ENCODE results near the gene NUP62CL. TPM values are rescaled to one million over a fixed set of nuclear protein-coding genes. Genes with fewer than 3 reads are reported as not detected.

The NUP62CL gene
- total RNA-seq, 2 experiments from 2014 or later: 1.9 to 3.7 TPM

DNA sequence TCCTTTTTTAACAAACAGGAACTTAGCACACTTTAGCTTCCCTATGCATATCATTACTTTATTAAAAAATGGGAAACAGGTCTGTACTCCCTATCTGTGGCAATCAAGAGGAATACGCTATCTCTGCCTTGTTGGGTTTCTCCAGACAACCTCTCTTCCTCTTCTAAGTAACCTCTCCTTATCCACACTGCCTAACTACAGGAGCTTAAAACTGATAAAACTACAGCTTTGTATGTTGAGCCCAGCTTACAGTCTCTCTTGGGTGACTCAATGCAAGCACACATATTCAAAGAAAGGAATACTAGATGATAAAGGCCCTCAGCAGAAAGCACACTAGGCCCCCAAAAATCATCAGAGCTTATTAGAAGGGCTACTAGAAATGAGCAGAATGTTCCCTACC, 8.9 kb downstream of the NUP62CL start:
- intact Hi-C loops (cut with micrococcal nuclease): no loop called here
- Mint-ChIP-seq H3K27me3 (no peaks in the 10 kb centered on the region), H3K36me3 (ENCODE audit: low read depth) (no peaks in the 10 kb centered on the region), H3K4me1 (ENCODE audit: low read depth) (no peaks in the 10 kb centered on the region), H3K27ac (no peak overlapping the region), H3K9me3 (no peaks in the 10 kb centered on the region), H3K4me3 (no peak overlapping the region)
- TF ChIP-seq, protein P1, sequence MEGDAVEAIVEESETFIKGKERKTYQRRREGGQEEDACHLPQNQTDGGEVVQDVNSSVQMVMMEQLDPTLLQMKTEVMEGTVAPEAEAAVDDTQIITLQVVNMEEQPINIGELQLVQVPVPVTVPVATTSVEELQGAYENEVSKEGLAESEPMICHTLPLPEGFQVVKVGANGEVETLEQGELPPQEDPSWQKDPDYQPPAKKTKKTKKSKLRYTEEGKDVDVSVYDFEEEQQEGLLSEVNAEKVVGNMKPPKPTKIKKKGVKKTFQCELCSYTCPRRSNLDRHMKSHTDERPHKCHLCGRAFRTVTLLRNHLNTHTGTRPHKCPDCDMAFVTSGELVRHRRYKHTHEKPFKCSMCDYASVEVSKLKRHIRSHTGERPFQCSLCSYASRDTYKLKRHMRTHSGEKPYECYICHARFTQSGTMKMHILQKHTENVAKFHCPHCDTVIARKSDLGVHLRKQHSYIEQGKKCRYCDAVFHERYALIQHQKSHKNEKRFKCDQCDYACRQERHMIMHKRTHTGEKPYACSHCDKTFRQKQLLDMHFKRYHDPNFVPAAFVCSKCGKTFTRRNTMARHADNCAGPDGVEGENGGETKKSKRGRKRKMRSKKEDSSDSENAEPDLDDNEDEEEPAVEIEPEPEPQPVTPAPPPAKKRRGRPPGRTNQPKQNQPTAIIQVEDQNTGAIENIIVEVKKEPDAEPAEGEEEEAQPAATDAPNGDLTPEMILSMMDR (IDR thresholded peaks at IDR 0.05): no peak
- no peak for DNase-seq
- ChIA-PET POLR2A (no interaction called here), CTCF (no interaction called here)
- ATAC-seq: no peak

DNA sequence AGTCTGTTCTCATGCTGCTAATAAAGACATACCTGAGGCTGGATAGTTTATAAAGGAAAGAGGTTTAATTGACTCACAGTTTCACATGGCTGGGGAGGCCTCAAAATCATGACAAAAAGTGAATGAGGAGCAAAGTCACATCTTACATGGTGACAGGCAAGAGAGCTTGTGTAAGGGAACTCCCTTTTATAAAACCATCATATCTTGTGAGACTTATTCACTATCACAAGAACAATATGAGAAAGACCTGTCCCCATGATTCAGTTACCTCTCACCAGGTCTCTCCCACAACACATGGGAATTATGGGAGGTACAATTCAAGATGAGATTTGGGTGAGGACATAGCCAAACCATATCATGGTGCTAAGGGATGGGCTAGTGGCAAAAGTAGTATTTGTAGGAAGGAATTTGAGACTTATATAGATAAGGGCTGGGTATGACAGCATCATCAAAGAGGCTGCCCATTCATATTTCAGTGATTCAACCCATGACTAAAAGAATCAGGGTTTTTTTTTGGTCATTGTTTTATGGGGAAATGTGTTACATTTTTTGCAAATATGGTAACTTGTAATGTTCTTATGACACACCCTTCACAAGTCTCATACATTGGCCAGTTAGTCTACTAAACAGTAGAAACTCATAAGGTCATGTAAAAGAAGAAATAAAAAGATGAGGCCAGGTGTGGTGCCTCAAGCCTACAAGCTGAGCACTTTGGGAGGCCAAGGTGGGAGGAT, 34.7 kb downstream of the NUP62CL start:
- TF ChIP-seq, protein P1 (IDR thresholded peaks at IDR 0.05): no peak

GRCh38 chrX:107168712-107169111, 37.5 kb downstream of the NUP62CL start:
- no peaks in the 10 kb centered on the region for H3K4me1 Mint-ChIP-seq (ENCODE audit: low read depth)
- H3K4me3 Mint-ChIP-seq: no peak overlapping the region
- intact Hi-C loops (cut with micrococcal nuclease): no loop called here
- H3K36me3 Mint-ChIP-seq (ENCODE audit: low read depth): no peaks in the 10 kb centered on the region
- TF ChIP-seq, protein P1 (IDR thresholded peaks at IDR 0.05): no peak
- H3K27me3 Mint-ChIP-seq: no peaks in the 10 kb centered on the region
- no peak for DNase-seq
- H3K27ac Mint-ChIP-seq: no peak overlapping the region
- POLR2A ChIA-PET: no interaction called here
- no peak for ATAC-seq
- no peaks in the 10 kb centered on the region for H3K9me3 Mint-ChIP-seq
- CTCF ChIA-PET: no interaction called here

More for the DNA sequence above, 34.7 kb downstream of the NUP62CL start:
- Mint-ChIP-seq H3K4me3 (no peak overlapping the region), H3K36me3 (ENCODE audit: low read depth) (no peaks in the 10 kb centered on the region), H3K4me1 (ENCODE audit: low read depth) (no peaks in the 10 kb centered on the region), H3K9me3 (no peaks in the 10 kb centered on the region), H3K27ac (no peak overlapping the region), H3K27me3 (no peaks in the 10 kb centered on the region)
- DNase-seq (no peak), ATAC-seq (no peak)
- ChIA-PET POLR2A (no interaction called here), CTCF (no interaction called here)
- intact Hi-C loops (cut with micrococcal nuclease): no loop called here

DNA sequence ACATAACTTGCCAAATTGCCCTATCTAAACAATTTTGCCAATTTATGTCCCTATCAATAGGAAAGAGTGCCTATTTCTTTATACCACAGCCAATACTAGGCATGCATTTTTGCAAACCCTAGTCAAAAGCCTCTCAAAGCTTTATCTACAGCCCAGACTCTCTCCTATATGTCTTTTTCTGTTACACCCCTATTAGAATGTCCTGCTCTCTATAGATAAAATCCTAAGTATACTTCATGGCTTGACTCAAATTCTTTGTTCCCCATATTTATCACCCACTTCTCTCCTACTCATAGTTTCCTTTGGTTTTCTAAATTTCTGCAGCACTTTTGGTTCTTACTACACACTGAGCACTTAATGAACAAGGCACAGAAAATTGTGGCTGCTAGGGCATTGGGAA, 38.0 kb downstream of the NUP62CL start:
- CTCF ChIA-PET: no interaction called here
- H3K4me1 Mint-ChIP-seq (ENCODE audit: low read depth): no peaks in the 10 kb centered on the region

More for the DNA sequence above, 38.0 kb downstream of the NUP62CL start:
- H3K36me3 Mint-ChIP-seq (ENCODE audit: low read depth): no peaks in the 10 kb centered on the region
- TF ChIP-seq, protein P1 (IDR thresholded peaks at IDR 0.05): no peak
- H3K4me3 Mint-ChIP-seq: no peak overlapping the region
- DNase-seq: no peak
- ATAC-seq: no peak
- POLR2A ChIA-PET: no interaction called here
- no peaks in the 10 kb centered on the region for H3K27me3 Mint-ChIP-seq
- intact Hi-C loops (cut with micrococcal nuclease): no loop called here
- no peak overlapping the region for H3K27ac Mint-ChIP-seq
- H3K9me3 Mint-ChIP-seq: no peaks in the 10 kb centered on the region

Data from activated CD8-positive, alpha-beta T cell treated with anti-CD3 and anti-CD28 coated beads for 36 hours (primary cell).